HFF-Myc (cell line): ENCODE data around the gene RUNDC3A.
"Not testable (repeated sequence)": the region's sequence is repeated elsewhere in the genome, so short reads cannot be mapped to it uniquely, and the experiment has no call there.

Source experiments
- DNase-seq: peaks from one replicate; pipeline ENCODE4 v3.0.0-alpha.2; 2011; ENCODE audit warnings: low read depth; ENCODE audit errors: extremely low read depth
- H3K4me3 ChIP-seq: replicated peaks from 2 replicates; pipeline ENCODE4 v1.5.1; 2011; ENCODE audit warnings: low read depth, mild to moderate bottlenecking, control low read depth, low read length
- CTCF ChIP-seq: IDR thresholded peaks from 2 replicates; pipeline ENCODE4 v1.5.1; 2012; ENCODE audit warnings: mild to moderate bottlenecking, low read depth, low read length, control low read depth; ENCODE audit errors: missing control alignments

The RUNDC3A gene

GRCh38 chr17:44363613-44364159, 55.3 kb downstream of the RUNDC3A start, which contains the start of gene FAM171A2:
TSS of gene FAM171A2 (minus strand) at chr17:44363853. CDS start at chr17:44363714, 139 bp downstream.
- peak within 1 kb of the TSS; percentile 61 for H3K4me3 ChIP-seq
- DNase-seq = no peak
- TF ChIP-seq CTCF = no peak

- DNase-seq, H3K4me3 ChIP-seq: not testable (repeated sequence)
Measured at GRCh38 chr17:44365051-44365450, 56.6 kb downstream of the RUNDC3A start.

- TF ChIP-seq CTCF = no peak
- no peak for DNase-seq
- no peak overlapping the region for H3K4me3 ChIP-seq
Measured at GRCh38 chr17:44367231-44367979, 59.0 kb downstream of the RUNDC3A start.
